Measurements from ENCODE around the gene AFF4.

Gene AFF4

DNA sequence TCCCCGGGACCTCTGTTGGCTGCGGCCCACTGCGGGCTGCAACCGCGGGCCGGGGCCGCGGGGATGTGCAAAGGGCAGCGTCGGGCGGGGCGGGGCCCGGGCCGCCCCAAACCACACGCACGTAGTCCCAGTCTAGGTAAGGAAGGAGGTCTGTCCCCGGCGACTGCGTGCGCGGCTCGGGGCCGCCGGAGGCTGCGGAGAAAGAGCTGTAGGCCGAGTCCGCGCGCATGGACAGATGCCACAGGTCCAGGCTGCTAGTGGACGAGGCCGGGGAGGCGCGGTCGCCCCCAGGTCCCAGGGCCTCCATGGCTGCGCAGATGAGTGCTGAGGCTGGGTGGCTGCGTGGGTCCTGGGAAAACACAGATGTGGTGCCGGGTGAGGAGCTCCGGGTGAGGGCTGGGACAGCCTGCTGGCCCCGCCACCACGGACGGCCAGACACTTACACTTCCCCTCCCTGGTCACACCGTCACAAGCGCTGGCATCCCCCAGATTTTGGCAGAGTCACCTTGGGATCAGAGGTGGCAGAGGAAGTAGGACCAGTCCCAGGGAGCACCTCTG is 137.5 kb downstream of the AFF4 start:
- DNase-seq, result no peak
